C4-2B (cell line): Measurements from ENCODE around the gene PTPRD.

Experiments
- CTCF ChIP-seq: fragments of 450-650 bp; conservative IDR thresholded peaks from 2 replicates; pipeline ENCODE4 v1.5.1; 2017; ENCODE audit warnings: mild to moderate bottlenecking
- ZFX ChIP-seq: fragments of 450-650 bp; IDR thresholded peaks from 2 replicates; pipeline ENCODE4 v1.6.1; 2017

GRCh38 chr9:9881692-9882091 lies 731.1 kb downstream of the PTPRD start:
- TF ChIP-seq CTCF (no peak), ZFX (no peak)
